Lung (tissue), 12 donors: ENCODE data around the gene ACBD6. TPM values are rescaled to one million over a fixed set of nuclear protein-coding genes. Genes with fewer than 3 reads are reported as not detected.

Experiments used
- ATAC-seq: fragments of 200-7000 bp; cut with Tn5 transposase; one replicate; pipeline ENCODE4 v1.9.1; 2020; ENCODE audit warnings: moderate number of reproducible peaks; ENCODE audit not compliant: insufficient read depth, low FRiP score
- DNase-seq, 3 donors: peaks; one replicate each; pipeline ENCODE4 v3.0.0-alpha.2; 2013 to 2017
- H3K27ac ChIP-seq, 2 donors: one replicate each; pipeline ENCODE4 v1.5.1; 2013; ENCODE audit warnings: mild to moderate bottlenecking in 2 of 2, moderate library complexity in 2 of 2, control low read depth in 1 of 2, inconsistent platforms in 1 of 2, low read depth in 1 of 2, low read length in 1 of 2
- H3K27me3 ChIP-seq, 3 donors: one replicate each; pipeline ENCODE4 v1.5.1; 2013; ENCODE audit warnings: low read length in 2 of 3; ENCODE audit not compliant: control insufficient read depth in 3 of 3, insufficient read depth in 3 of 3
- H3K36me3 ChIP-seq, 4 donors: one replicate each; pipeline ENCODE4 v1.5.1; 2013; ENCODE audit warnings: low read length in 4 of 4, mild to moderate bottlenecking in 1 of 4, moderate library complexity in 1 of 4; ENCODE audit not compliant: control insufficient read depth in 4 of 4, insufficient read depth in 4 of 4
- H3K4me1 ChIP-seq, 5 donors: one replicate each; pipeline ENCODE4 v1.5.1; 2013; ENCODE audit warnings: low read length in 5 of 5, mild to moderate bottlenecking in 2 of 5, moderate library complexity in 1 of 5; ENCODE audit not compliant: control insufficient read depth in 5 of 5, insufficient read depth in 5 of 5
- H3K4me3 ChIP-seq: one replicate; pipeline ENCODE4 v1.5.1; 2013; ENCODE audit warnings: mild to moderate bottlenecking, control low read depth, moderate library complexity
- H3K9ac ChIP-seq, 2 donors: one replicate each; pipeline ENCODE4 v1.5.1; 2013; ENCODE audit warnings: low read length in 2 of 2, control low read depth in 1 of 2; ENCODE audit not compliant: insufficient read depth in 1 of 2
- H3K9me3 ChIP-seq, 4 donors: one replicate each; pipeline ENCODE4 v1.5.1; 2013; ENCODE audit warnings: low read length in 3 of 4, mild to moderate bottlenecking in 1 of 4, moderate library complexity in 1 of 4; ENCODE audit not compliant: control insufficient read depth in 4 of 4, insufficient read depth in 3 of 4
- CTCF ChIP-seq: IDR thresholded peaks from 2 replicates; pipeline ENCODE4 v1.5.1; 2012; ENCODE audit warnings: mild to moderate bottlenecking; ENCODE audit errors: control extremely low read depth, extremely low read depth
- WGBS, 2 donors: extraction: QIAGEN DNeasy Blood & Tissue Kit; methylation state at CpG; one replicate each; pipeline ENCODE4 v1.1.7; 2013; 5-methylcytosine and 5-hydroxymethylcytosine counted together
- polyA plus RNA-seq, 2 donors: library from polyadenylated mRNA; stranded (reverse); fragments of 200-250 nt; gene quantifications; one replicate each; pipeline ENCODE4 v1.2.1, GENCODE V29; 2013
- total RNA-seq, 2 donors: library from RNA; depleted of rRNA in 1 of 2; stranded (reverse); fragments of >200 nt in 1 of 2; gene quantifications; one replicate each; pipeline ENCODE4 v1.2.1, GENCODE V29; 2014 to 2021
- donor health status: control.
- donor health status: control.
- donor health status: Bipolar disorder and iron deficiency.
- donor health status: healthy.
- donor health status: DM: yes; HTN: yes; CAD: no.

ACBD6 gene
- total and polyA plus RNA-seq, 4 donors: 28.1 to 53.3 (median 41.1) TPM

DNA sequence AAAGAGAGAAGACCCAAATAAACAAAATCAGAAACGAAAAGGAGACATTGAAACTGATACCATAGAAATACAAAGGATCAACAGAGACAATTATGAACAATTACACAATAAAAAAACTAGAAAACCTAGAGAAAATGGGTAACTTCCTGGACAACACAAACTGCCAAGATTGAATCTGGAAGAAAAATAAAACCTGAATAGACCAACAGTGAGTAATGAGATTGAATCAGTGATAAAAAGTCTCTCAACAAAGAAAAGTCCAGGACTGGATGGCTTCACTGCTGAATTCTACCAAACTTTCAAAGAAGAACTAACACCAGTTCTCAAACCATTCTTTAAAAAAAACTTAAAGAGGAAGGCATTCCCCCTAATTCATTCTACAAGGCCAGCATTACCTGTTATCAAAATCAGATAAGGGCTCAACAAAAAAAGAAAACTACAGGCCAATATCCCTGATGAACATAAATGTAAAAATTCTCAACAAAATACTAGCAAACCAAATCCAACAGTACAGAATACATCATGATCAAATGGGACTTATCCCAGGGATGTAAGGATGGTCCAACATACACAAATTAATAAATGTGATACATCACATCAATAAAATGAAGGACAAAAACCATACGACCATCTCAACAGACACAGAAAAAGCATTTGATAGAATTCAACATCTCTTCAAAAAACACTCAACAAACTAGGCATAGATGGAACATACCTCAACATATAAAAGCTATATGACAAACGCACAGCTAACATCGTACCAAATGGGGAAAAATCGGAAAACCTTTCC, 119.9 kb downstream of the ACBD6 start:
- 94 to 96% methylated on average over 5 of the region's 5 CpGs for WGBS, 2 donors

DNA sequence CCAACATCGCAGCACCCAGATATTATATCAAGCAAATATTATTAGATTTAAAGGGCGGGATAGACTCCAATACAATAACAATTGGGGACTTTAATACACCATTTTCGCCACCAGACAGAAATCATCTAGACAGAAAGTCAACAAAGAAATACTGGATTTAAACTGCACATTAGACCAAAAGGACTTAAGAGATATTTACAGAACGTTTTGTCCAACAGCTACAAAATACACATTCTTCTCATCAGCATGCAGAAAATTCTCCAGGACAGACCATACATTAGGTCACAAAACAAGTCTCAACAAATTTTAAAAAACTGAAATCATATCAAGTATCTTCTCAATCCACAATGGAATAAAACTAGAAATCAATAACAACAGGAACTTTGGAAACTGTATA, 121.2 kb downstream of the ACBD6 start:
- peaks cover 0 to 3% (median 0%) of the 10 kb centered on the region in 5 donors for H3K4me1 ChIP-seq
- TF ChIP-seq CTCF: no peak
- WGBS, 2 donors: 91 to 93% methylated on average over 4 of the region's 4 CpGs
- no peak overlapping the region for H3K4me3 ChIP-seq
- no peaks in the 10 kb centered on the region for H3K27me3 ChIP-seq
- DNase-seq (no peak), ATAC-seq (no peak)
- peaks cover 0 to 7% (median 1%) of the 10 kb centered on the region in 4 donors for H3K36me3 ChIP-seq
- no peak overlapping the region for H3K9ac ChIP-seq
- H3K9me3 ChIP-seq: peaks cover 3 to 22% (median 9%) of the 10 kb centered on the region in 4 donors
- H3K27ac ChIP-seq: no peak overlapping the region

More for the DNA sequence above, 119.9 kb downstream of the ACBD6 start:
- no peak for DNase-seq
- H3K9ac ChIP-seq: no peak overlapping the region
- peaks cover 5 to 24% (median 9%) of the 10 kb centered on the region in 4 donors for H3K9me3 ChIP-seq
- no peaks in the 10 kb centered on the region for H3K27me3 ChIP-seq
- ATAC-seq: no peak
- H3K4me3 ChIP-seq: no peak overlapping the region
- H3K36me3 ChIP-seq: peaks cover 0 to 12% (median 3%) of the 10 kb centered on the region in 4 donors
- H3K4me1 ChIP-seq: peaks cover 0 to 3% (median 0%) of the 10 kb centered on the region in 5 donors
- no peak overlapping the region for H3K27ac ChIP-seq
- no peak for TF ChIP-seq CTCF

GRCh38 chr1:180380259-180381183, 121.9 kb downstream of the ACBD6 start:
- Histone ChIP-seq H3K27ac (no peak overlapping the region), H3K27me3 (no peaks in the 10 kb centered on the region), H3K9me3 (peaks cover 3 to 20% (median 9%) of the 10 kb centered on the region in 4 donors), H3K36me3 (peaks cover 0 to 7% (median 1%) of the 10 kb centered on the region in 4 donors), H3K4me3 (no peak overlapping the region), H3K4me1 (peaks cover 0 to 3% (median 0%) of the 10 kb centered on the region in 5 donors), H3K9ac (no peak overlapping the region)
- DNase-seq (no peak), ATAC-seq (no peak)
- 94 to 97% methylated on average over 3 of the region's 3 CpGs for WGBS, 2 donors
- no peak for TF ChIP-seq CTCF
